NCI-H524 treated with DMSO at 0.1 percent for 48 hours (cell line): ENCODE results near the gene SLC29A4.
"Not testable (repeated sequence)": the region's sequence is repeated elsewhere in the genome, so short reads cannot be mapped to it uniquely, and the experiment has no call there.

Experiments used
- DNase-seq: peaks from one replicate; lab custom pipeline; 2025; lab: John Stamatoyannopoulos, UW

The SLC29A4 gene

DNA sequence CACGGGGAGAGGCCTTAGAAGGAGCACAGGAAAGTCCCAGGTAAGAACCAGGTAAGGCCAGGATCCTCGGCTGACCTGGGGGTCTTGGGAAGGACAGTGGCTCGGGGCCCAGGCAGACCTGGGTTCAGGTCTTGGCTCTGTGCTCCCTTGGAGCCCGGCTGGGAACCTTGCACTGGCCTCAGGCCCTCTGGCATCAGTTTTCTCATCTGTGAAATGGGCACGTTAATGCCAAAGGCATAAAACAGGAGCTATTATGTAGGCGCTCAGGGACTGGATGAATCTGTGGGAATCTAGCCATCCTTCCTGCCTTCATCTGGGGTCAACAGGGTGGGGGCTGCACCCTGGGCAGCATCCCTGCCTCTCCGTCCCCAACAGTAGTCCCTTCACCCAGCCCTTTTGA is 8.3 kb upstream of the SLC29A4 start:
- DNase-seq: no peak

GRCh38 chr7:5274985-5275431 is 7.7 kb upstream of the SLC29A4 start:
- not testable (repeated sequence) for DNase-seq

DNA sequence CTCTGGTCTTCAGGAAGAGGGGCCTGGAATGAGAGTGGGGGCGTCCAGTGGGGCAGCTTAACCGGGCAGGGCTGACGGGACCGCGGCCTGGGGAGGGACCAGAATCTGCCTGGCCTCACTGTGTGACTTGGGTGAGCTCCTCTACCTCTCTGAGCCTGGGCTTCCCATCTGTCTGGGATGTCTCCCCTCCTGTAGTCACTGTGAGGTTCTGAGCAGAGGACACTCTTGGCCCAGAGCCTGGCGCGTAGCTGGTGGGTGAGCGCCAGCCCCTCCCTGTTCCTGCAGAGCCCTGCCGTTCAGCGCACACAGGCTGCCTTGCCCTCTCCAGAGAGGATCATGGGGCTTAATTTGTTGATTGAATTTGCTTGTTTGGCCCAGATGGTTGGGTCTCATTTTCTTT is 7.2 kb upstream of the SLC29A4 start:
- DNase-seq: not testable (repeated sequence)

DNA sequence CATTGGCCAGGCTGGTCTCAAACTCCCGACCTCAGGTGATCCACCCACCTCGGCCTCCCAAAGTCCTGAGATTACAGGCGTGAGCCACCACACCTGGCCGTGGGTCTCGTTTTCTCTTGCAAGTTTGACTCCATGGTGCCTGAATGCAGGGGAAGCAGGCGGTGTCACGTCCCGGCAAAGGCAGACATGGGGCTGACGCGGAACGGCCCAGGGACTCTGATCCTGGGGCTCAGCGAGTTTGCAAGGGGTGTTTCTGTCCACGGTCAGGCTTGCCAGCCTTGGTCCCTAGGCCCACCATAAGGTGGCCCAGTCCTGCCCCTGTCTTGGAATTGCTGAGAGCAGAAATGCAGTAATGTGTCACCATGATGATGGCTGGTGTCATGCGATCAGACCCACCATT is 6.6 kb upstream of the SLC29A4 start:
- DNase-seq: not testable (repeated sequence)

DNA sequence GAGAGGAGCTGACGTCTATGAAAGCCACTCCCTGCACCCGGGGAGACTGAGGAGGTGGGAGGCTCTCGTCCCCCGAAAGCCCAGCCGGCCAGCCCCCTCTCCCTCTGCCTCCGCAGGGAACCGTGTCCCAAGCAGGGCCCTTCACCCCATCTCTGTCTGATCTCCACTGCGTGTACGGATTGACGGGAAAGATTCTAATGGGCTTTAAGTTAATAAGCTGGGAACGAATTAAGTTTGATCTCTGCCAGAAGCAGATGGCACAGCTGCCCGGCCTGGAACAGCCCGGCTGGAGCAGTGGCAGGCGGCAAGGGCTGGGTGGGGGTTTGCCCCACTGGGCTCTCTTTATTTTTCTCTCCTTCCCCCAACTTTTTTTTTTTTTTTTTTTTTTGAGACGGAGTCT is 6.1 kb upstream of the SLC29A4 start:
- peak; percentile 53 for DNase-seq

- no peak for DNase-seq
Measured at GRCh38 chr7:5278766-5279165, 4.0 kb upstream of the SLC29A4 start.

DNA sequence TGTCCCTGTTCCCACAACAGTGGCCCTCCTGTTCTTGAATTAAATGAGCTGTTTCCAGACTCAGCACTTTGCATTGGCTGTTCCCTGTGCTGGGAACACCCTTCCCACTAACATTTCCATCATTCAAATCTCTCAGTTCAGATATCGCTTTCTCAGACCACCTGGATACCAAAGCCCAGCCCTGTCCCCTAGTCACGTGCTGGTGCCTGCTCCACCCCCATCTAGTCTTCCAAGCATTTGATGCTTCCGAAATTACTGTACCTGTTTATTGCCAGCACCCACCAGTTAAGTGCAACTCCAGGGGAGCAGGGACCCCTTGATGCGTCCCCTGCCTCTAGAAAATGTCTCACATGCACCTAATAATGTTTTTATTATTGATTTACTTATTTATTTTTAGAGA is 3.0 kb upstream of the SLC29A4 start:
- DNase-seq: no peak

- not testable (repeated sequence) for DNase-seq
Measured at GRCh38 chr7:5281598-5282500, 894 bp upstream of the SLC29A4 start.

- DNase-seq: no peak
Measured at GRCh38 chr7:5283421-5284303, 919 bp downstream of the SLC29A4 start.

GRCh38 chr7:5284304-5285281 is 1.9 kb downstream of the SLC29A4 start:
- DNase-seq: peak; percentile 49

DNA sequence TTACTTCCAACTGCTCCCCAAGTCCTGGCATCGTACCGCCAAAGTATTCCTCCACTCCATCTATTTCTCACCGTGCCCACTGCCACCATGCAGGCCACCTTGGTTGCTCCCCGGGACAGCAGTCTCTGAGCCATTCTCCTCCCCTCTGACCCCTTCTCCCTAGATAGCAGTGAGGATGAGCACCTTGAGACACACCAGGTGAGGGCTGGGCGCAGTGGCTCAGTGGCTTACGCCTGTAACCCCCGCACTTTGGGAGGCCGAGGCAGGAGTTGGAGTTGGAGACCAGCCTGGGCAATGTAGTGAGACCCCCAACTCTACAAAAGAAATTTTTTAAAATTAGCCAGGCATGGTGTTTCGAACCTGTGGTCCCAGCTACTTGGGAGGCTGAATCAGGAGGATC is 4.2 kb downstream of the SLC29A4 start:
- DNase-seq: no peak

- DNase-seq: not testable (repeated sequence)
Measured at GRCh38 chr7:5287373-5287772, 4.6 kb downstream of the SLC29A4 start.

GRCh38 chr7:5287802-5288201 is 5.1 kb downstream of the SLC29A4 start:
- no peak for DNase-seq

DNA sequence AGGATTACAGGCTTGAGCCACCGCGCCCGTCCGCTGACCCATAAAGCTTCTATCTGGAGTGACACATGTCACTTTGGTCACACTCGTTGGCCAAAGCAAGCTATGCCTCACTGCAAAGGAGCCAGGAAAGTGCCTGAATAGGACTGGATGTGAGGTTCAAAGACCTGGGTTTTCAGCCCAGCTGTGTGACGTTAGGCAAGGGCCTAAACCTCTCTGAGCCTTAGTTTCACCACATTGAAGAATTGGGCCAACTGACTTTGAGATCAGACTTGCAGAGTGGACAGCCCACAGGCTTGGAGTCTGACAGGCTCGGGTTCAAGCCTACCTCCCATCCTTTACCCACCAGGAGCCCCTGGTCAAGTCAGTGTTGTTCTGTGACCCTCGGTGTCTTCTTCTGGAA is 5.8 kb downstream of the SLC29A4 start:
- not testable (repeated sequence) for DNase-seq

- DNase-seq: no peak
Measured at GRCh38 chr7:5289355-5289754, 6.6 kb downstream of the SLC29A4 start.

- DNase-seq: no peak
Measured at GRCh38 chr7:5291301-5291700, 8.6 kb downstream of the SLC29A4 start.

DNA sequence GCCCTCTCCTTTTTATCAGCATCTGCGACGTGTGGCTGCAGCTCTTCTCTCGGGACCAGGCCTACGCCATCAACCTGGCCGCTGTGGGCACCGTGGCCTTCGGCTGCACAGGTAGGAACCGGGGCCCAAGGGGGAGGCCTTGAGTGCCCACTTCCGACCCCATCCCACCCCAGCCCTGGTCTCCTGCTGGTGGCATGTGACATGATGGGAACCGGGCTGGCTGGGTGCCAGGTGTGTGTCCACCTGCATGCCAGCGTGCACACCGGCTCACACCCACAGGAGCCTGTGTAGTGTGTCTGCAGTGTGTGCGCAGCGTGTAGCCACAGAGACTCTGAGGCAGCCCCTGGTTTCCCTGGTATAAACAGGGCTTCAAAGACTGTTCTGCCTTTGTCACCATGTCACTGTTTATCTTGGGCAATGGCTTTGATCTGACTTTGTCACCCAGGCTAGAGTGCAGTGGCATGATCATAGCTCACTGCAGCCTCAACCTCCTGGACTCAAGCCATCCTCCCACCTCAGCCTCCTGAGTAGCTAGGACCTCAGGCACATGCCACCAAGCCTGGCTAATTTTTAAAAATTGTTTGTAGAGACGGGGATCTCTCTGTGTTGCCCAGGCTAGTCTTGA is 9.1 kb downstream of the SLC29A4 start:
- DNase-seq: not testable (repeated sequence)

- DNase-seq: no peak
Measured at GRCh38 chr7:5294169-5294987, 11.6 kb downstream of the SLC29A4 start.

- DNase-seq: no peak
Measured at GRCh38 chr7:5295039-5296014, 12.6 kb downstream of the SLC29A4 start.
